HUES6 (cell line): ENCODE data around the gene RSPO1.
"Not testable (repeated sequence)": the region's sequence is repeated elsewhere in the genome, so short reads cannot be mapped to it uniquely, and the experiment has no call there.

Source experiments
- H3K27ac ChIP-seq: 2 replicates; pipeline ENCODE4 v1.7.0; 2013; ENCODE audit warnings: low read depth, mild to moderate bottlenecking, low read length, inconsistent platforms
- H3K27me3 ChIP-seq: 2 replicates; pipeline ENCODE4 v1.6.1; 2013; ENCODE audit warnings: low read length; ENCODE audit not compliant: control insufficient read depth, insufficient read depth
- H3K36me3 ChIP-seq: 2 replicates; pipeline ENCODE4 v1.6.1; 2013; ENCODE audit warnings: low read length; ENCODE audit not compliant: control insufficient read depth, insufficient read depth
- H3K4me1 ChIP-seq: 2 replicates; pipeline ENCODE4 v1.6.1; 2013; ENCODE audit warnings: low read length; ENCODE audit not compliant: control insufficient read depth, insufficient read depth
- H3K4me3 ChIP-seq: 2 replicates; pipeline ENCODE4 v1.5.1; 2013; ENCODE audit warnings: low read depth, low read length
- H3K9ac ChIP-seq: one replicate; pipeline ENCODE4 v1.6.1; 2013; ENCODE audit warnings: mild to moderate bottlenecking, low read length
- H3K9me3 ChIP-seq: 2 replicates; pipeline ENCODE4 v1.6.1; 2013; ENCODE audit warnings: low read depth, low read length; ENCODE audit not compliant: control insufficient read depth, insufficient read depth

Gene RSPO1, protein sequence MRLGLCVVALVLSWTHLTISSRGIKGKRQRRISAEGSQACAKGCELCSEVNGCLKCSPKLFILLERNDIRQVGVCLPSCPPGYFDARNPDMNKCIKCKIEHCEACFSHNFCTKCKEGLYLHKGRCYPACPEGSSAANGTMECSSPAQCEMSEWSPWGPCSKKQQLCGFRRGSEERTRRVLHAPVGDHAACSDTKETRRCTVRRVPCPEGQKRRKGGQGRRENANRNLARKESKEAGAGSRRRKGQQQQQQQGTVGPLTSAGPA

DNA sequence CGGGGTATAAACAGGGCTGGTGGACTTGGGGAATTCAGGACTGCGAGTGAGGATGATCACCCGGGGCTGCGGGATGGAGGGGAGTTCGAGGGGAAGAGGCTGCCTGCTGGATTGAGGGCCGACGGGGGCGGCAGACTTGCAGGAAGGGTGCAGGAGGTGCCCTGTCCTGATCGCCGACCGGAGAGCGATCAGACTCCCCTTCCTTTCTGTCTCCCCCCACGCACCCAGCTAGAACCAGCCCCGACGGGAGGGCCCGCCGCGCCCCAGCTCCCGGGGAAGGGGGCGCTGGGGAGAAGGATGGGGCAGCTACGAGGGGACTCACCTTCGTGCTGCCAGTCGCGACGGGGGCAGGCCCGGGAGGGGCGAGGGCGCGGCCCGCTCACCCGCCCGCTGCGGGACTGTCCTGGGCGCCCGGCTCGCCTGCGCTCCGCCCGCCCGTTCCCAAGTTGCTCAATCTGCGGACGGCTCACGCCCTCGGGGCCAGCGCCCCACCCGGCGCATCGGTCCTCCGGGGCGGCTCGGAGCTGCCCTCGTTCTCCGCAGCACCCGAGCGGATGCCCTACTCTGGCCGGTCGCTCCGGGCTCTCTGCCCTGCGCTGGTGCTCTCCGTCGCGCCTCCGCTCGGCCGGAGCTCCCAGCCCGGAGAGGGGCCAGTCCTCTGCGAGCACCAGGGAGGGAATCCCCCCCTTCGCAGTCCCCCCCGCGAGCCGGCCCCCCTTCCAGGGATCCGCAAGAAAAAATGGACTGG lies at the start of gene RSPO1:
Gene RSPO1 (minus strand): TSS at position 649 of the 748 bp plus-strand sequence. CDS start 5,231 bp downstream, outside the sequence.
- Histone ChIP-seq H3K4me1 (peaks cover 9% of the 10 kb centered on the region), H3K27me3 (peaks cover 100% of the 10 kb centered on the region)

DNA sequence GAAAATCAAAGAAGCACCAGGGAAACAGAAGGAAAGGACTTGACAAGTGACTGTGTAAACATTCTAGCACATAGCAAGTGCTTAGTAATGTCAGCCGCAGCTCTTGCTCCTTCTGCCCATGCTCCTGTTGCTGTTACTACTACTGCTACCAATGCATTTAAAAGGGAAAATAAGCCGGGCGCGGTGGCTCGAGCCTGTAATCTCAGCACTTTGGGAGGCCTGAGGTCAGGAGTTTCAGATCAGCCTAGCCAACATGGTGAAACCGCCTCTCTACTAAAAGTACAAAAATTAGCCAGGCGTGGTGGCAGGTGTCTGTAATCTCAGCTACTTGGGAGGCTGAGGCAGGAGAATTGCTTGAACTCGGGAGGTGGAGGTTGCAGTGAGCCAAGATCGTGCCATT lies 49.5 kb upstream of the RSPO1 start:
- H3K36me3 ChIP-seq, result peaks cover 70% of the 10 kb centered on the region

More for the DNA sequence above, at the start of gene RSPO1:
- H3K9ac ChIP-seq, result no peak within 1 kb of the TSS
- H3K36me3 ChIP-seq, result no peaks in the 10 kb centered on the region
- H3K9me3 ChIP-seq, result no peaks in the 10 kb centered on the region
- H3K4me3 ChIP-seq, result peak within 1 kb of the TSS; percentile 52
- no peak within 1 kb of the TSS for H3K27ac ChIP-seq

DNA sequence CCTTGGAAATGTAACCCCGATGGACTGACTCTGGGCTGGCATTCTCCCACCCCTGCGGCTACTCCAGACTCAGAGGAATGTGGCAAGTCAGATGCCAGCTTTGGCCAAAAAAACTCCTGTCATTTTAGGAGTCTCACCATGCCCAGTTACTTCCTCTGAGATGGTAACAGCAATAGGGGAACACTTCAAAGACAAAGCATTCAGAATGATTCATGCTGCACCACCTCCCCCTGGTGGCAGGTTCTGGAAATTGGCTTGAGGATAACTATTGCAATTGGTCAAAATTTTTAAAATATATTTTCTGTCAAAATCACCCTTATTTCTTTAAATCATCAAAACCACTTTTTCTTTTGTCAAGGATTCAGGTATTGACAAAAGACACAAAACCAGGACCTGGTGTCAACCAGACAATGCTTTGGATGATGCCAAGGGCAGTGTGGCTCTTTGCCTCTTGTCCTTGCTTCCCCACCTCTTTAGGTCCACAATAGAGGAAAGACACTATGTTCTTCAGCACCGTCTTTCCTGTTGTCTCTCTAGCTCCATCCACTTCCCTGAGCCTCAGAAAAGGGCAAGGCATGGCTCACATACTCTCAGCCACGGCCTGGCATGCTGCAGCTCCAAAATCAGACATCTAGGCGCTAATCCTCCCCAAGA lies 47.8 kb upstream of the RSPO1 start:
- Histone ChIP-seq H3K27me3 (no peaks in the 10 kb centered on the region; the same call in 1 of the 2 replicates), H3K9me3 (no peaks in the 10 kb centered on the region), H3K9ac (no peak overlapping the region), H3K4me3 (no peak overlapping the region), H3K4me1 (no peaks in the 10 kb centered on the region), H3K36me3 (peaks cover 58% of the 10 kb centered on the region), H3K27ac (no peak overlapping the region)

More for the DNA sequence above, 49.5 kb upstream of the RSPO1 start:
- H3K9ac ChIP-seq, H3K9me3 ChIP-seq, H3K27ac ChIP-seq, H3K4me1 ChIP-seq, H3K27me3 ChIP-seq, H3K4me3 ChIP-seq: not testable (repeated sequence)

DNA sequence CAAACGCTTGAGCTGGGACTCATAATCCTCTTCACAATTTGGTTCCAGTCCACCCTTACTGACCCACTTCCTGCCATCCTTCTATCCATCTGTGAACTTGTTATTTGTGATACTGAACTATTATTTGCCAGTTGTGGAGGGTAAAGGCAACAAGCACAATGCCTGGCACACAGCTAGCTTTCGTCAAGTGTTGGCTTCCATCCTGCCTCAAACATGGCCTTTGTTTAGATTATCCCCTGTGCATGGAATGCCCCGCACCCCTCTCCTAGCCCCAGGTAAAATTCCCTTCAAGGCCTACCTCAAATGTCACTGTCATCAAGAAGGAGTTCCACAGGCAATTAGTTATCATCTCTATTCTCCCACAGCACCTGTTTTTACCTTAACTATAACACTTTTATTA lies 46.2 kb upstream of the RSPO1 start:
- Histone ChIP-seq H3K27me3 (no peaks in the 10 kb centered on the region; the same call in 1 of the 2 replicates), H3K9ac (no peak overlapping the region), H3K27ac (no peak overlapping the region), H3K4me1 (no peaks in the 10 kb centered on the region), H3K9me3 (no peaks in the 10 kb centered on the region), H3K36me3 (peaks cover 46% of the 10 kb centered on the region), H3K4me3 (no peak overlapping the region)

DNA sequence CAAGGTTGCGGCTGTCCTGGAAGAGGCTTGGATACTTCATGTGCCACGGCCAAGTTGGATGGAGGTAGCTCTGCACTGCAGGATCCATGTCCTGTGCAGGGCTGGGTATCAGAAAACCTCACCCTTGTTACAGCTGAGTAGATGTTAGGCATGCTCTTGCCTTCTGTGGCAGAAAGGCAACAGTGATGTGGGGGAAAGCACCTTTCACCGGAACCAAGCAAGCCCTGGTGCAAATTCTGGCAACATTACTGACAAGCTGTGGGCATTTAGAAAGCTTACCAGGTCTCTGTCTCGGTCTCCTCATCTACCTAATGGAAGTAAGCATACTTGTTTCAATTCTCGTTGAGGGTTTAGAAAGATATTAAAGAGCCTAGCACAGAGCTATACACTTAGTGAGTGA lies 43.1 kb upstream of the RSPO1 start:
- H3K9ac ChIP-seq, result no peak overlapping the region
- H3K27ac ChIP-seq, result no peak overlapping the region
- no peak overlapping the region for H3K4me3 ChIP-seq
- H3K27me3 ChIP-seq, result peaks cover under 1% of the 10 kb centered on the region; the same call in 1 of the 2 replicates
- no peaks in the 10 kb centered on the region for H3K9me3 ChIP-seq
- no peaks in the 10 kb centered on the region for H3K4me1 ChIP-seq
- H3K36me3 ChIP-seq, result peaks cover 16% of the 10 kb centered on the region

DNA sequence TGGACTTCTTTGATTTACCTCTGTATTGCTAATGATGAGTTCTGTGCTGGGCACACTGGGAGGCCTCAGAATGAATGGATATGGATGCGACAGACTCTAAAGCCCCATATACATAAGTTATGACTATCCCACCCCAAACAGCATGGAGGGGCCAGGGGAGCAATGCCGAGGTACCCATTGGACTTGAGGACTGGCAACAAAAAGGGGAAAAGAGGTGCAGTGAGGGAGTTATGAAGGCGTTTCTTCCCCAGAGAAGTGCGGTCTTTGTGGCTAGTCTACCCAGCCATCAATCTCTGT lies 42.4 kb upstream of the RSPO1 start:
- H3K27me3 ChIP-seq, result peaks cover 7% of the 10 kb centered on the region; the same call in 1 of the 2 replicates
- no peaks in the 10 kb centered on the region for H3K4me1 ChIP-seq
- H3K36me3 ChIP-seq, result peaks cover 11% of the 10 kb centered on the region
- H3K27ac ChIP-seq, result no peak overlapping the region
- no peak overlapping the region for H3K4me3 ChIP-seq
- no peak overlapping the region for H3K9ac ChIP-seq
- H3K9me3 ChIP-seq, result no peaks in the 10 kb centered on the region

DNA sequence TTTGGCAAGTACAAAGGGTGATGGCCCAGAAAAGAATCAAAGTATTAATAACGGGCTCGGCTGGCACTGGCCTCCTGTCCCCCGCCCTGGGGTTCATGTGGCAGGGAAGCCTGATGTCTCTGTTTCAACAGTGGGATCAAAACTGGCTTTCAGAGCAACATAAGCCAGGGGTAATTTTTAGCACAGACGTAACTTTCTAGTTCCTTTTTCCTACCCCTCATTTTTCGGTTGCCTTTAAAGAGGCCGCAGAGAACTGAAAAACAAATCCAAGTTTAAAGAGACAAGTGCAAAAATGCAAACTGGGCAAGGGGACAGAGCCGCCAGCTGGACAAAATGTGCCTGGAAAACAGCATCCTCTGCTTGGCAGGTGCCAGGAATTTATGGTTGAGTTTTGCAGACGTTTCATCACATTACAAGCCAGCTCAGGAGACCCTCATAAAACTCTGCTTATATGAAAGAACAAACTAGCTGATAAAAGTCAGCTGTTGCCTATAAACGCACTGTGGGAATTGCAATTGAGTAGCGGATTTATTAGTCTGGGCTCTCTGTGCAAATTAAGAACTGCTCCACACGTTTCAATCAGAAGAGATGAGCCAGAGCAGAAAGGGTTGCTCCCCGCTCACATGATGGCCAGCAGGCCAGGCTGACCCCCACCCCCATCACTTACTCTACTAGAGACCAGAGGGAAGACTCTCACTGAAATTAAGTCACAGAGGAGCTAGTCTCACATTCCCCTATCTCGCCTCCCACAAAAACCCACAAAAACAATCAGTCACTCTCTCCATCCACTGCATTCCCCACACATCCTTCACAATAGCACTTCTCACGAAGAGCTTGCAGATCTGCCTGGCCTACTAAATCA lies 41.8 kb upstream of the RSPO1 start:
- Histone ChIP-seq H3K9ac (no peak overlapping the region), H3K27me3 (peaks cover 9% of the 10 kb centered on the region; the same call in 1 of the 2 replicates), H3K9me3 (no peaks in the 10 kb centered on the region)

DNA sequence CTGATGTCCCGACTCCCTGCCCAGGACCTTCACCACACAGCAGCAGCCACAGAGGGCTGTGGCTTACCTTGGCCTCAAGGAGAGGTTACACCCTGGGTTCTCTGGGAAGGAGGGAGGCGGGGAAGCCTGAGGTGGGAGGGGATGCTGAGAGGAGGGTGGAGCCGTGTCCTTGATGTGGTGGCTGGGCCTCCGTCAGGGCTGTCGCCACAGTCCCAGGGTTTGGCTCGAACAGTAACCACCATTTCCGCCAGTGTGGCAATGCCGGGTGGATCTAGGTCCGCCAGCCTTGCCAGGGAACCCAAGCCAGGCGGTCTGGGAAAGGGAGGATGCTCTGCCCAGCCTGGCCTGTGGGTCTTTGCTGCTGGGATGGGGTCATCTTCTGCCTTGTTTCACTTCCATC lies 39.2 kb upstream of the RSPO1 start:
- Histone ChIP-seq H3K27ac (no peak overlapping the region), H3K36me3 (no peaks in the 10 kb centered on the region), H3K9ac (no peak overlapping the region), H3K4me3 (no peak overlapping the region), H3K27me3 (peaks cover 23% of the 10 kb centered on the region), H3K9me3 (no peaks in the 10 kb centered on the region), H3K4me1 (no peaks in the 10 kb centered on the region)

More for the DNA sequence above, 41.8 kb upstream of the RSPO1 start:
- H3K4me3 ChIP-seq, result no peak overlapping the region
- H3K27ac ChIP-seq, result no peak overlapping the region
- H3K36me3 ChIP-seq, result peaks cover 6% of the 10 kb centered on the region; the same call in 1 of the 2 replicates
- no peaks in the 10 kb centered on the region for H3K4me1 ChIP-seq

DNA sequence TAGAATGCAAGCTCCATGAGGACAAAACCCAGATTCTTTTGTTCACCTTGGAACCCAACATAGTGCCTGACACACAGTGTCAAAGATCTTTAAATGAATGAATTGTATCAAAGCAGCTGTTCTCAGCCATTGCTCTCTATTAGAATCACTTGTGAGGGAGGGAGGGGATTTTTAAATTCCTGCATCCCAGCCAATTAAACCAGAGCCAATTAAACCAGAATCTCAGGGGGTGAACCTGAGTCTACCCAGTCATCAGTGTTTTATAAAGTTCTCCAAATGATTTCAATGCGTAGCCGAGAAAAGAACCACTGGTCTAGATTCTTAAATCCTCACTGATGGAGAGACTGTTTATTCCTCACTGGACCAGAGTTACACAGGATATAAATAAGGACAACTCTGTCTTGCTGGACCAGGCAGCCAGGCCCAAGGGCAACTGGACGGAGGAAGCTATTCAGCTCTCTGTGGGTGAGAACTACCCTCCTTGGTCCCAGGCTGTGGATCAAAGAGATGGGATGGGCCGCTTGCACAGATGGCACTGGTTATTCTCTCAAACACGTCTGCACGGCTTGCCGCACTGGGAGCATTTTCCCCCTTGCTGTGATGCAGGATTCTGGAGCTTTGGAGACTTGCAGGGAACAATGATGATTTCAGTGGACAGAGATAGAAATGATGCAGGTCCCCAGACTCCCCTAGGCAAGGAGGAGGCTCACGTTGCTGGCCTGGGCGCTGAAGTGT lies 37.6 kb upstream of the RSPO1 start:
- Histone ChIP-seq H3K27me3 (peaks cover 32% of the 10 kb centered on the region), H3K27ac (no peak overlapping the region), H3K36me3 (no peaks in the 10 kb centered on the region), H3K9me3 (no peaks in the 10 kb centered on the region), H3K9ac (no peak overlapping the region), H3K4me3 (no peak overlapping the region), H3K4me1 (no peaks in the 10 kb centered on the region)

DNA sequence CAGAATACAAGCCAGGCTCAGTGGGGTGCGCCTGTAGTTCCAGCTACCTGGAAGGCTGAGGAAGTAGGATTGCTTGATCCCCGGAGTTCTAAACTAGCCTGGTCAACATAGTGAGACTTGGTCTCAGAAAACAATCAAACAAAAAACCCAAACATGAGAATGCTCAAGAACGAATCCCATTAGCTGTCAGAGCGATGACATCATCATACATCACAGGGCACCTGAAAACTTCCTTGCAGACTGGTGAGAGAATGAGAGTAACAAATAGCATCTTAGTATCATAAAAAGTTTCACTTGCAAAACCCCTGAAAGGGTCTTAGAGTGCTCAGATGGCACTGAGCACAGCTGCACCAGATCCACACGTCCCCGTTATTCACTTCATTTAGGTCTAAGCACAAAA lies 36.6 kb upstream of the RSPO1 start:
- H3K4me1 ChIP-seq, result no peaks in the 10 kb centered on the region
- no peaks in the 10 kb centered on the region for H3K9me3 ChIP-seq
- no peak overlapping the region for H3K27ac ChIP-seq
- no peak overlapping the region for H3K4me3 ChIP-seq
- no peaks in the 10 kb centered on the region for H3K36me3 ChIP-seq
- no peak overlapping the region for H3K9ac ChIP-seq
- H3K27me3 ChIP-seq, result peaks cover 32% of the 10 kb centered on the region
